GM21619 (cell line): Measurements from ENCODE around the gene OASL.

Source experiments
- ATAC-seq: cut with Tn5 transposase; IDR thresholded peaks from one replicate; pipeline ENCODE4 v1.9.1; 2021; ENCODE audit not compliant: unreplicated experiment

Gene OASL

DNA sequence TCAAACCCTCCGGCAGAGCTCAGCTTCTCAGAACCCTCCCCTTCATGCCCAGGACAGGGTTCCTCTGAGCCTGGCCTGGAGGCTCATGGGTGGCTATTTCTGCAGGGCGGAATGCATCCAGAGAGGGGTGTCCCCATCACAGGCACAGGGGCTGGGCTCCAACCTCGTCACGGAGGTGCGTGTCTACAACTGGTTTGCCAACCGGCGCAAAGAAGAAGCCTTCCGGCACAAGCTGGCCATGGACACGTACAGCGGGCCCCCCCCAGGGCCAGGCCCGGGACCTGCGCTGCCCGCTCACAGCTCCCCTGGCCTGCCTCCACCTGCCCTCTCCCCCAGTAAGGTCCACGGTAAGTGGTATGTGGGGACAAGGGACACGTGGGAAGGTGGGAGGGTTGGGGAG, 45.0 kb downstream of the OASL start:
- ATAC-seq = no peak

DNA sequence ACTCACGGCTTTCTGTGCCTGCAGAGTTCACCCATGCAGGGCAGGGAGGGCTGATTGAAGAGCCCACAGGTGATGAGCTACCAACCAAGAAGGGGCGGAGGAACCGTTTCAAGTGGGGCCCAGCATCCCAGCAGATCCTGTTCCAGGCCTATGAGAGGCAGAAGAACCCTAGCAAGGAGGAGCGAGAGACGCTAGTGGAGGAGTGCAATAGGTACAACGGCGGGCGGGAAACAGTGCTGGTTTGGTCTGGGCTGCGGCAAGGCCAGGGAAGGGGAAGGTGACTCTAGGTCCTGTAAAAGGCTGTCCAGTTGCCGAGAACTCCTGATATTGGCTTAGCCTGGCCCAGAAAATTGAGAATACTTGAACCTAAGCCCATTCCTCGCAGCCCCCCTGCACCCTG, 45.5 kb downstream of the OASL start:
- no peak for ATAC-seq

DNA sequence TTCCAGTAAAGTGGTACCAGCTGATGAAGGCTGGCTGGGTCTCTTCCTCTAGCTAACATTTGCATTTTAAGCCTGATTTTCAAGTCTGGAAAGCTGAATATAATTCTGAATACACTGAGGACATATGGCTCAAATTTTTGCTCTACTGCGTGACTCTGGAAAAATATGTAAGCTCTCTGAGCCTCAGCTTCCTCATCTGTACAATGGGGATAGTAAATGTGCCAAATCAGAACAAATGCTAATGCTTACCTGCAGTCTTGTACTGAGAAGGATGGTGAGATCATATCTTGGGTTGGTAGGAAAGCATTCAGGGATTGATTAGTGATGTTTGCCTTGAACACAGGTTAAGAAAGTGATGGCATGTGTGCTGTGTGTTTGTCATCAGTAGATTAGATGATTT, 46.1 kb downstream of the OASL start:
- ATAC-seq = no peak

DNA sequence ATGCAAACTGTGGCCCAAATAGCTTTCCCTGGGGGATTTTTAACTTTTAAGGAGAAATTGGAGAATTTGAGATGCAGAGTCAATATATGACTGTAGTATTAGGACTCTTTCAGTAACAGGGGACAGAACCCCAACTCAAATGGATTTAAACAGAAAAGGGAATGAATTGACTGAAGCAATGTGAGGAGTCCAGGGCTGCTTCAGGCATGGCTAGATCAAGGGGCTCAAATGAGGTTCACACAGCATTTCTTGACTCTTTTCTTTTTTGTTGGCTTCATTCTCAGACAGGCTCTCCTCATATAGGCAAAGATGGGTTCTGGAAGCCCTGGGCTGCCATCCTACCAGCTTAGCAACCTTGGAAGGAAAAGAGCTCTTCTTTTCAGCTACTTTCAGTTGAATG, 47.1 kb downstream of the OASL start:
- ATAC-seq = no peak

DNA sequence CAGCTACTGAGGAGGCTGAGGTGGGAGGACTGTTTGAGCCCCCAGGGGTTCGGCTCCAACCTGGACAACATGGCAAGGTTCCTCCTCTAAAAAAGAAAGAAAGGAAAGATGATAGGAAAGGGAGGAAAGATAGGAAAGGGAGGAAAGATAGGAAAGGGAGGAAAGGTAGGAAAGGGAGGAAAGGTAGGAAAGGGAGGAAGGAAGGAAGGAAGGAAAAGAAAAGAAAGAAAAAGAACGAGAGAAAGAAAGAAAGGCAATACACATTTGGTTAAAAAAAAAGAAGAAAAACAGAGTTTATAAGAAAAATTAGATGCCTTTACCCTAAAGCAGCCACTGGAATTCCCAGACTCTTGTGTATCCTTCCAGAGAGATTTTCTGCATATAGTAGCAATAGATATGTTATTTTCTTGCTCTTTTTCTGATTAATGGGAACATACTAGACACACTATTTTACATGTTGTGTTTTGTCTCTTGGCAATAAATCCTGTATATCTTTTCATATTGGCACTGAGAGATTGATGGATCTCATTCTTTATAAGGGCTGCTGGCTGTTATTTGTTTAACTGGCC, 48.5 kb downstream of the OASL start:
- no peak for ATAC-seq

DNA sequence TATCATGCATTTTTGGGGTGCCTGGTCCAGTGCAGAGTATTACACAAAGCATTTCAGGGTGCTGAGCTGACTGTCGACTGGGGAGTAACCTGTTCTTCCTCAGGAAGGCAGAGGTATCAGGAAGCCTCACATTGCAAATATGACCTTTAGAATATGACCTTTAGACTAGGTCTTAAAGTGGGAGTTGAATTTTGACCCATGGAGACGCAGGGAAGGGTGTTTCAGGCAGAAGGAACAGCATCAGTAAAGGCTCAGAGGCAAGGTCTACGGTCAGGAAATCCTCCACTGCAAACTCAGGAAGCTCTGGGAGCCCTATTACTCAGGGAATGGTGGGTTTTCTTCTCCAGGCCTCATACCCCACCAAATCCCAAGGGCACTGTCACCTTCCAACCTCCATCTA, 49.4 kb downstream of the OASL start:
- no peak for ATAC-seq

DNA sequence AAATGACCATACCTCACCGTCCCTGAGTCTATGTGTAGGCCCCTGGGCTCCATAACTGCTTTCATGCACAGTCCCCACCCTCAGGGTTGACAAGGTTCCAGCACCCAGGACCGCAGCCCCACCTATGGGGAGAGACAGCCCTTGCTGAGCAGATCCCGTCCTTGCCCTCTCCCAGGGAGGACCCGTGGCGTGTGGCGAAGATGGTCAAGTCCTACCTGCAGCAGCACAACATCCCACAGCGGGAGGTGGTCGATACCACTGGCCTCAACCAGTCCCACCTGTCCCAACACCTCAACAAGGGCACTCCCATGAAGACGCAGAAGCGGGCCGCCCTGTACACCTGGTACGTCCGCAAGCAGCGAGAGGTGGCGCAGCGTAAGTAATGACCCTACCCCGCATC, 50.4 kb downstream of the OASL start:
- ATAC-seq = no peak

DNA sequence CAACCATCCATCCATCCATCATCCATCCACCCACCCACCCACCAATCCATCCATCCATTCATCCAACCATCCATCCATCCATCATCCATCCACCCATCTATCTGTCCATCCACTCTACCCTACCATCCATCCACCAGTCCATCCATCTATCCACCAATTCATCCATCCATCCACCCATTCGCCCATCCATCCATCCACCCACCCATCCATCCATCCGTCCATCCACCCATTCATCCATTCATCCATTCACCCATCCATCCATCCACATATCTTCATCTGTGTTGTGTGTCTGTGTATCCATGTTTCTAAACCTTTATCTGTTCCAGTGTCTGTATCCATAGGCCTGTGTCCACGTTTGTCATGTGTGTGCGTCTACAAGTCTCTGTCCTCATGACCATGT, 50.8 kb downstream of the OASL start:
- no peak for ATAC-seq

DNA sequence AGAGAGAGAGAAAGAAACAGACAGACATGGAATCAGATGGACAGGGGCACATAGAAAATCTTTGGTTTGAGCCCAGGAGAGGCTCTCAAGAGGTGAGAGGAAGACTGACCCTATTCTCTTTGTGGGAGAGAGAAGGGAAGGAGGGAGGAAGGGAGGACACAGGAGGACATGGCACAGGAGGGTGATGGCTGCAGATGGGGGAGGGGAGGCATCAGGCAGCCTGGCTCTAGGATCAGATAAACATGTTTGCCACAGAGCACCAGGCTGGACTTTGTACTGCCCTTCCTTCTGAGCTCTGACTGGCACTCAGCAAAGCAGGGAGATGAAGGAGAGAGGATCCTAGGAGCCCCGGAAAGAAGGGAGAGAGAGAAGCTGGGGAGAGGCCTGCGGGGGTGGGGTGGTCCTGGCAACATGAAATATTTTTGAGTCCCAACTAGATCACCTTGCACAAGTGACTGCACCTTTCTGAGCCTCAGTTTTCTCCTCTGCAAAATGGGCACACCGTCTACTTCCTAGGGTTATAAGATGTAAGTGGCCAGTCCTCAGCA, 54.6 kb downstream of the OASL start:
- ATAC-seq = no peak

DNA sequence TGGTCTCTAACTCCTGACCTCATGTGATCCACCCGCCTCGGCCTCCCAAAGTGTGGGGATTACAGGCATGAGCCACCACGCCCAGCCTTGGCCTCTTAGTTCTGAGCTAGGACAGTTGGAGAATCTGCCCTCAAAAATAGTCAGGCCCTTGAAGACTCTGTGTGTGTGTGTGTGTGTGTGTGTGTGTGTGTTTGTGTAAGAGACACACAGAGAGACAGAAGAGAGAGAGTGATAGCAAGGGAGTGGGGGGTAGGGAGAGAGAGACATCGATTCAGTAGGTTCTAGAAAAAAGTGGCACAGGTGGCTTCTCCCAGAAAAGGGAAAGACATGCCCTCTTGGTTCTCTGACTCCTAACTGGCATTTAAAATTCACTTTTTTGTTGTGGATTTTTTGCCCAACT, 55.3 kb downstream of the OASL start:
- ATAC-seq = no peak

DNA sequence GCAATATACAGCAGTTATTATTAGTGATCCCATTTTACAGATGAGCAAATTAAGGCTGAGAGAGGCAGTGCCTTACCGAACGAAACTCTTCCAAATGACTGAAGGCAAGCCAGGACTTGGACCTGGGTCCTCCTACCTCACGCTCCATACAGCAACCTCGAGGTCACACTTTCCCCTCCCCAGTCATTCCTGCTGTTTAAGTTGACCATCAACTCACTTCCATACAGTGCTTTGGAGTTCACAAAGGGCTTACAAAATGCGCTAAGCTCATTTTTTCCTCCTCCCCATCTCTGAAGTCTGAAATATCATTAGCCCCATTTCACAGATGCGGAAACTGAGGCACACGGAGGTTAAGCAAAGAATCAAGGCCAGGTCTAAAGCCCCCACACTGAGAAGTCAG, 56.4 kb downstream of the OASL start:
- no peak for ATAC-seq

DNA sequence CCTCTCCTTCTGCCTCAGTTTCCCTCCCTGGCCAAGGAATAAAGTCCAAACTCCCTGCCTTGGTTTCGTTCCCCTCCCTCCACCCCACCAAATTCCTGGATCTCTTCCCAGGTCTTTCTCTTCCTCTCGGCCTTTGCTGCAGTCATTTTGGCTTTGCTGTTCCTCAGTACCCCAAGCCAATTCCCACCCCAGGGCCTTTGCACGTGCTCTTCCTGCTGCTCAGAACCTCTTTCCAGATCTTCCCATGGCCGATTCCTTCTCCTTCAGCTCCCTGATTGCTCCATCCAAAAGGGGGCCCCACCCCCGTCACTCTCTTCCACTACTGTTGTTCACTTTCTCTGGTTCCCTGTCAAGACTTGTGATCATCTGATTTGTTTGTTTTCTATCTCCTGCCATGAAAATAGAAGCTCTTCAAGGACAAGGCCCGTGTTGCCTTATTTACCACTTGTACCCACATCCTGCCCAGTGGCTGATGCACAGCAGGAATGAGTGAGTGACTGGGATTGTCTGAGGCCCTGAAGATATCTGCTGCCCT, 57.6 kb downstream of the OASL start:
- no peak for ATAC-seq

DNA sequence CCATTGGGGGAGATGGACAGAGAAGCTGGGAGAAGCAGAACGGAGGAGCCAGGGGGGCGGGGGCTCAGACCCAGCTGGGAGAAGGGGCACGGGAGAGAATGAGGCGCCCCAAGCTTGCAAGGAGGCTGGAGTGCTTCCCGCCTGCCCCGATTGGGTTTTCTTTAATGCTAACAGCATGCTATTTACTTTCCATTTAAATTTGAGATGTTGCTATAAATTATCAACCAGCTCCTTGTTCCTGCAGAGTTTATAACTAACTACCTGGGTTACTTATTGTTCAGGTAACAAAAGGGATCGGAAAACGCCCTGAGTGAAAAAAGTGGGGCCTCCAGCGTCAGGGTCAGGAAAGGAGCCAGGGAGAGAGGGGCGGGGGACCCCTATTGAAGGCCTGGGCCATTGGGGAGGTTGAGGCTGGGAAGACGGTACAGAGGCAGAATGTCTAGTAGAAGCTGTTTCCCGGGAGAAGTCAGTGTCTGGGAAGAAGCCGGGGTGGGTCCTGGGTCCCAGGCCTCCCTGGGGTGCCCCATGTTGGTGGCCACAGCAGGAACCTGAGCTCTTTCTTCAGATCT, 58.2 kb downstream of the OASL start:
- no peak for ATAC-seq

DNA sequence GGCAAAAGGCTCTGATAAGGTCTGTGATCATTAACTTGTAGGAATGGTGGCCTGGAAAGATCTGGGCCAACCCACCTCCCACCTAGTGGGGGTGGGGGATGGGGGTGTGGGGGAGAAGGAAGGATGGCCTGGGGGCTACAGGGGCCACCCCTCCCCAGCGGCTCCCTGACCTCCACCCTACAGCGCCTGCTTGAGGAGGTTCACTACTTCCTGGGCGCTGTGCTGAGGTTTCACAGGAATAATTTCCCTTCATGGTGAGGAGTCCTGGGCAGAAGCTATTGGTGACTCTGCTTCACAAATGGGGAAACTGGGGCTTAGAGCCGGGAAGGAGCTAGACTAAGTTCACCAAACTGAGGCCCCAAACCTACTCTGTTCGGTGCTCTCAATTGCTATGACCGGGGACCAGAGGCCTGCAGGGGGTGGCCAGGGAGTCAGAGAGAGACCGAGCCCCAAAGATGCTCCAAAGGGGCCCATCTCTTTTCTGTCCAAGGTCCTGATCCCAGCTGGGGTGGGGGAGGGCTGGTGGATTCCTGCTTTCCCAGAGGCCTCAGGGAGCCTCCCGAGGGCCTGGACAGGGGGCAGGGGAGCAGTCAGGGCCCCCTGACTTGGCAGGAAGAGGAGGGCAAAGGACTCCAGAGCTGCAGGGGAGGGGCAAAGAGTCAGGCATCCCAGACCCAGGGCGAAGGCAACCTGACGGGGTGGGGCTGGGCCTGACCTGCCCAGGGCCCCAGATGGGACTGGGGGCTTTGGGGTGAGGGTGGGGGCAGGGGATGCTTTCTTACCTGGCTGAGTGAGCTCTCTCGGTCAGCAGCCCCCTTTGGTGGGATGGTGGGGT, 59.0 kb downstream of the OASL start:
- no peak for ATAC-seq

DNA sequence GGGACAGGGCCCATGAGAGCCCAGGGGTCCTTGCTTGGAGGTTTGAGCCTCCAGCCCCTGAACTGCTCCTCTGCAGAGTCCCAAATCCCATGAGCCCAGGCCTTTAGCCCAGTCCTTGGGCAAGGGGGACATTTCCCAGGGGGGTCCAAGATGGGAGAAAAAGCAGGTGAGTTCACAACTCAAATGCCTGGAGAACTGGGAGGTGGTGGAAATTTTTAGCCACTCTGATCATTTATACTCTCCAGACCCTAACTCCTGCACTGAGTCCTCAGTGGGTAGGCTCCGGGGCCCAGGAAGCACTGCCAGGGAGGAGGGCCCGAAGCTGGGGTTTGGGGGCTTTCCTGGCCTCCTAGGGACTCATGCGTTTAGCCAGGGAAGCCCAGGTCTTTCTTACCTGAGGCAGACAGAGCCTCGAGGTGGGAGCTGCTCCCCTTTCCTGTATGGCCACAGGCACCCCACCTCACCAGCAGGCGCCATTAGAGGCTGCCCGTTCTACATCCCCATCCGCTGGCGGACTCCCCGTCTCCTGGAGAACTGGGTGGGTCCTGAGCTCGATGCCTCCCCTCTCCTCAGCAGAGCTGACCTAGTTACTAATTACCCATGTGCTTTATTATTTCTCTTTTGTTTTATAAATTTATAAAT, 59.7 kb downstream of the OASL start:
- no peak for ATAC-seq

DNA sequence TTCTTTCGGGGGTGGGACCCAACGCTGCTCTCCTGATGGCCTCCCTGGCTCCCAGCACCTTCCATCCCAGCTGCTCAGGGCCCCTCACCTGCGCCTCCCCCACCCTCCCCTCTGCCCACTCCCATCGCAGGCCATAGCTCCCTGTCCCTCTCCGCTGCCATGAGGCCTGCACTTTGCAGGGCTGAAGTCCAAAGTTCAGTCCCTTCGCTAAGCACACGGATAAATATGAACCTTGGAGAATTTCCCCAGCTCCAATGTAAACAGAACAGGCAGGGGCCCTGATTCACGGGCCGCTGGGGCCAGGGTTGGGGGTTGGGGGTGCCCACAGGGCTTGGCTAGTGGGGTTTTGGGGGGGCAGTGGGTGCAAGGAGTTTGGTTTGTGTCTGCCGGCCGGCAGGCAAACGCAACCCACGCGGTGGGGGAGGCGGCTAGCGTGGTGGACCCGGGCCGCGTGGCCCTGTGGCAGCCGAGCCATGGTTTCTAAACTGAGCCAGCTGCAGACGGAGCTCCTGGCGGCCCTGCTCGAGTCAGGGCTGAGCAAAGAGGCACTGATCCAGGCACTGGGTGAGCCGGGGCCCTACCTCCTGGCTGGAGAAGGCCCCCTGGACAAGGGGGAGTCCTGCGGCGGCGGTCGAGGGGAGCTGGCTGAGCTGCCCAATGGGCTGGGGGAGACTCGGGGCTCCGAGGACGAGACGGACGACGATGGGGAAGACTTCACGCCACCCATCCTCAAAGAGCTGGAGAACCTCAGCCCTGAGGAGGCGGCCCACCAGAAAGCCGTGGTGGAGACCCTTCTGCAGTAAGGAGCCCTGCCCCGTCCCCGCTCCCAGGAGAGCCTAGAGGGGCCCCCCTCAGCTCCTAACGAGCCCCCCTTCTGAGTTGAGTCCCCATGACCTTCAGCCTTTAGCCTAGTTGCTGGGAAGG, 60.5 kb downstream of the OASL start, which contains the start of gene HNF1A:
HNF1A (plus strand) TSS at position 248 of the 924 bp plus-strand sequence; CDS start at position 474, 226 bp downstream.
- ATAC-seq = no peak

DNA sequence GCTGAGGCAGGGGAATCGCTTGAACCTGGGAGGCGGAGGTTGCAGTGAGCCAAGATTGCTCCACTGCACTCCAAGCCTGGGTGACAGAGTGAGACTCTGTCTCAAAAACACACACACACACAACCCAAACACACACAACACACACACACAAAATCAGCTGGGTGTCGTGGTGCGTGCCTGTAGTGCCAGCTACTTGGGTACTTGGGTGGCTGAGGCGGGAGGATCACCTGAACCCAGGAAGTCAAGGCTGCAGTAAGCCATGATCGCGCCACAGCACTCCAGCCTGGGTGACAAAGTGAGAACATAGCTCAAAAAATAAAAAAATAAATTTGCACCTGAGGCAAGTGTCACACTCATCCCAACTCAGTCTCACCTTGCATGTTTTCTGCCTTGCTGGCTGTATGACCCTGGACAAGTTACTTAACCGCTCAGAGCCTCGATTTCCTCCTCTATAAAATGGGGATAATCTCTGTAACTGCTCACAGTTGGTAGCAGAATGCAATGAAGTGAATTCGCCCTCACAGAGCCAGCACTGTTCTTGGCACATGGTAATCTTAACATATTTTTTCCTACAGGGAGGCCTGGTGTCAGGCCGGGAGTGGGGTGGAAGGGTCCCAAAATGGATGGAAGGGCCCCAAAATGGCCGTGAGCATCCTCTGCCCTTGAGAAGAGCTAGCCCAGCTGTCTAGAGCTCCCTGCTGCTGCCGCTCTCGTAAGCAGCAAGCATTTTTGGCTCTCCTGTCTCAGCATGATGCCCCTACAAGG, 61.3 kb downstream of the OASL start:
- no peak for ATAC-seq

DNA sequence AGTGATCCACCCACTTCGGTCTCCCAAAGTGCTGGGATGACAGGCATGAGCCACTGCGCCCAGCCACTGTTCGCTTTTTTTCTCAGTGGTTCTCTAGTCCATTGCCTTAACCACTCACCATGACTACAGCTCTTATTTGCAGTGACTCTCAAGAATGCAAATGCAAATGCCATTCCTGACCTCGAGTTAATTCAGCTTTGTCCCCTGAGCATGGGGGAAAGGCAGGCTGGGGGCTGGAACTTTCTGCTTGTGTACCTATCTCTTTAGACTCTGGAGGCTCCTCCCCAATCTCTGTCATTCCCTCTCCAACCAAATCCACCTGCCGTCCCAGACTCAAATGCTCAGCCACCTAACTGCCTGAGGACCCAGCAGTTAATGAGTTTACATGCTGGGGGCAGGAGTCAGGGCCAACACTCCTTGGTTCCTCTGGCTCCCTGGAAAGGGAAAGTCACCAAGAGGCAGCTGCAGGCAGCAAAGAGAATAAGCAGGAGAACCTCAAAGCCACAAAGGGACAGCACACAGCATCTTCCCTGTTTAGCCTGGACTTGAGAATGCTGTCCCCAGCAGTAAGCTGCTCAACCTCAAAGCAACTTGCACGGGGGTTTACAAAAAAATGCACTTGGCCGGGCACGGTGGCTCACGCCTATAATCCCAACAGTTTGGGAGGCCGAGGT, 66.0 kb downstream of the OASL start:
- no peak for ATAC-seq
